Upper lobe of left lung (tissue), 6 donors: ENCODE results near the gene WDR70. TPM values are rescaled to one million over a fixed set of nuclear protein-coding genes. Genes with fewer than 3 reads are reported as not detected.

Source experiments
- ATAC-seq, 2 donors: fragments of 200-7000 bp; cut with Tn5 transposase; one replicate each; pipeline ENCODE4 v1.9.1; 2022; ENCODE audit warnings: mild to moderate bottlenecking in 2 of 2, moderate library complexity in 2 of 2; ENCODE audit not compliant: low FRiP score in 2 of 2
- DNase-seq, 2 donors: peaks; one replicate each; pipeline ENCODE4 v3.0.0-alpha.2; 2019 to 2020
- H3K27ac ChIP-seq, 4 donors: fragments of 200-600 bp; sonication (generic); one replicate each; pipeline ENCODE4 v1.5.1; 2016 to 2019
- H3K27me3 ChIP-seq, 4 donors: fragments of 200-600 bp; sonication (generic); one replicate each; pipeline ENCODE4 v1.5.1; 2017 to 2019
- H3K36me3 ChIP-seq, 4 donors: fragments of 200-600 bp; sonication (generic); one replicate each; pipeline ENCODE4 v1.5.1; 2016 to 2019
- H3K4me1 ChIP-seq, 4 donors: fragments of 200-600 bp; sonication (generic); one replicate each; pipeline ENCODE4 v1.5.1; 2018 to 2019
- H3K4me3 ChIP-seq, 4 donors: fragments of 200-600 bp; sonication (generic); one replicate each; pipeline ENCODE4 v1.5.1; 2017 to 2019; ENCODE audit warnings: mild to moderate bottlenecking in 2 of 4, moderate library complexity in 1 of 4
- H3K9me3 ChIP-seq, 4 donors: fragments of 200-600 bp; sonication (generic); one replicate each; pipeline ENCODE4 v1.5.1; 2018 to 2019
- CTCF ChIP-seq, 6 experiments: fragments of 450-650 bp in 4 of 6; fragments of 200-600 bp in 2 of 6; sonication (generic) in 2 of 6; IDR thresholded peaks; one replicate each; pipeline ENCODE4 v1.5.1; 2016 to 2019; ENCODE audit warnings: antibody characterized with exemption in 6 of 6
- EP300 ChIP-seq, 4 donors: sonication (generic); formaldehyde crosslinking; IDR thresholded peaks; one replicate each; pipeline ENCODE4 v1.5.1; 2017; ENCODE audit warnings: antibody characterized with exemption in 4 of 4, control low read depth in 2 of 4
- POLR2A ChIP-seq, 4 donors: fragments of 450-650 bp; IDR thresholded peaks; one replicate each; pipeline ENCODE4 v1.5.1; 2016 to 2017; ENCODE audit warnings: antibody characterized with exemption in 4 of 4, mild to moderate bottlenecking in 2 of 4
- POLR2AphosphoS5 ChIP-seq, 2 donors: sonication (generic); formaldehyde crosslinking; IDR thresholded peaks; one replicate each; pipeline ENCODE4 v1.5.1; 2017; ENCODE audit warnings: antibody characterized with exemption in 2 of 2
- WGBS, 2 donors: methylation state at CpG; one replicate each; pipeline ENCODE4 v1.1.5; 2017 to 2018; 5-methylcytosine and 5-hydroxymethylcytosine counted together
- total RNA-seq, 6 donors: library from RNA; depleted of rRNA in 4 of 6; stranded (reverse); fragments of >200 nt in 4 of 6; gene quantifications; one replicate each; pipeline versions ENCODE4 v1.1.0 to v1.2.1, GENCODE V29; 2016 to 2021
- donor health status: DM: no; HTN: no; CAD: no; lungs with moderate emphysema.
- donor health status: DM: no; HTN: yes; CAD: no; lungs with severe emphysema.

WDR70 gene
- total RNA-seq, 6 donors from 2014 or later, result 20.7 to 75.4 (median 27.9) TPM

- no peaks in the 10 kb centered on the region for H3K4me1 ChIP-seq
- WGBS, 2 donors, result 66 to 78% methylated on average over 2 of the region's 2 CpGs
- no peaks in the 10 kb centered on the region for H3K9me3 ChIP-seq
- H3K27me3 ChIP-seq, result no peaks in the 10 kb centered on the region
- no peaks in the 10 kb centered on the region for H3K36me3 ChIP-seq
- no peak overlapping the region for H3K27ac ChIP-seq
- no peak for DNase-seq
- no peak overlapping the region for H3K4me3 ChIP-seq
- ATAC-seq, result no peak
- TF ChIP-seq POLR2A (IDR thresholded peaks at IDR 0.05), result no peak
- no peak for TF ChIP-seq CTCF (IDR thresholded peaks at IDR 0.05)
- no peak for TF ChIP-seq EP300 (IDR thresholded peaks at IDR 0.05)
- no peak for TF ChIP-seq POLR2AphosphoS5 (IDR thresholded peaks at IDR 0.05)
Measured at GRCh38 chr5:37565062-37565670, 186.0 kb downstream of the WDR70 start.

GRCh38 chr5:37567566-37567965, 188.4 kb downstream of the WDR70 start:
- 81 to 83% methylated on average over 3 of the region's 3 CpGs for WGBS, 2 donors
- no peaks in the 10 kb centered on the region for H3K4me1 ChIP-seq
- no peaks in the 10 kb centered on the region for H3K27me3 ChIP-seq
- H3K9me3 ChIP-seq, result no peaks in the 10 kb centered on the region
- no peak overlapping the region for H3K4me3 ChIP-seq
- no peak overlapping the region for H3K27ac ChIP-seq
- no peak for TF ChIP-seq POLR2A (IDR thresholded peaks at IDR 0.05)
- no peak for TF ChIP-seq POLR2AphosphoS5 (IDR thresholded peaks at IDR 0.05)
- TF ChIP-seq CTCF (IDR thresholded peaks at IDR 0.05), result no peak
- TF ChIP-seq EP300 (IDR thresholded peaks at IDR 0.05), result no peak
- ATAC-seq (no peak), DNase-seq (no peak)
- H3K36me3 ChIP-seq, result no peaks in the 10 kb centered on the region

- TF ChIP-seq POLR2A (IDR thresholded peaks at IDR 0.05) (no peak), EP300 (IDR thresholded peaks at IDR 0.05) (no peak), POLR2AphosphoS5 (IDR thresholded peaks at IDR 0.05) (no peak), CTCF (IDR thresholded peaks at IDR 0.05) (no peak)
- DNase-seq (no peak), ATAC-seq (no peak)
- no peak overlapping the region for H3K27ac ChIP-seq
- no peak overlapping the region for H3K4me3 ChIP-seq
- no peaks in the 10 kb centered on the region for H3K9me3 ChIP-seq
- no peaks in the 10 kb centered on the region for H3K36me3 ChIP-seq
- H3K27me3 ChIP-seq, result no peaks in the 10 kb centered on the region
- H3K4me1 ChIP-seq, result no peaks in the 10 kb centered on the region
Measured at GRCh38 chr5:37568018-37568753, 189.1 kb downstream of the WDR70 start.

GRCh38 chr5:37568893-37569292, 189.8 kb downstream of the WDR70 start:
- Histone ChIP-seq H3K4me3 (no peak overlapping the region), H3K27ac (no peak overlapping the region), H3K9me3 (no peaks in the 10 kb centered on the region), H3K36me3 (no peaks in the 10 kb centered on the region), H3K4me1 (no peaks in the 10 kb centered on the region), H3K27me3 (no peaks in the 10 kb centered on the region)
- TF ChIP-seq CTCF (IDR thresholded peaks at IDR 0.05) (no peak), EP300 (IDR thresholded peaks at IDR 0.05) (no peak), POLR2A (IDR thresholded peaks at IDR 0.05) (no peak), POLR2AphosphoS5 (IDR thresholded peaks at IDR 0.05) (no peak)
- DNase-seq, result no peak
- ATAC-seq, result no peak

- DNase-seq (no peak), ATAC-seq (no peak)
- Histone ChIP-seq H3K9me3 (no peaks in the 10 kb centered on the region), H3K27ac (no peak overlapping the region), H3K36me3 (no peaks in the 10 kb centered on the region), H3K4me1 (no peaks in the 10 kb centered on the region), H3K4me3 (no peak overlapping the region), H3K27me3 (no peaks in the 10 kb centered on the region)
- WGBS, 2 donors, result 71 to 77% methylated on average over 2 of the region's 2 CpGs
- no peak for TF ChIP-seq POLR2A (IDR thresholded peaks at IDR 0.05)
- TF ChIP-seq POLR2AphosphoS5 (IDR thresholded peaks at IDR 0.05), result no peak
Measured at GRCh38 chr5:37569466-37569865, 190.3 kb downstream of the WDR70 start.
